Measurements from ENCODE around the gene KHDRBS2. TPM values are rescaled to one million over a fixed set of nuclear protein-coding genes. Genes with fewer than 3 reads are reported as not detected.

The KHDRBS2 gene
- total RNA-seq, 1 experiment from 2014 or later = 2.7 TPM

DNA sequence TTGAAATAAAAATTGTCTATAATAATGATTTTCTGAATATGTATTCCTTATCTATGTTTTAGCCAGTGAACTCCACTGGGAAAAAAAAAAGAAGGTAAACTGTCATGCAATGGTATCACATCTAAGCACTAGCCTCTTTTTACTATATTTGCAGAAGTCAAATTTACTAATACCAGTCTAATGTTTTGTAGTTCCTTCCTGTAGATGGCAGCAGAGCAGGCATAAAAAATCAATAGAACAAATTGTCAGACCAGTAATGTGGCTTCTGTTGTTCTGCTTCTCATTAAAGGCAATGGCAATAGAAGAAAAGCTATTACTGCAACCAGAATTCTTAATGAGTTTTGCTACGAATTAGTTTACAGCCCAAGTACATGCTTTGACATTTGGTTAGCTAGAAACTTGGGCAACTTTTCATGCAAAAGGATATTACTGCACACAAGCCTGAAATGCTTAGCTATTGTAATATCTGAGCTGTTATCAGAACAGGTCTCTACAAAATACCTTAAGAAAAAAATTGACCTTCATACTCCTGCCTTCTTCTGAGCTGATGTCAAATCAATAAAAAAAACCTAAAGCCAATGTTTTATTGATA is 476.9 kb downstream of the KHDRBS2 start:
- no peak overlapping the region for H3K18ac ChIP-seq (ENCODE audit: insufficient read length, low read depth, low read length)
- peaks cover 0 to 7% of the 10 kb centered on the region in 2 experiments; a peak in 3 of 5 replicates for H3K9me3 Mint-ChIP-seq
- H2BK5ac ChIP-seq (ENCODE audit: insufficient read length, low read length) = no peak overlapping the region
- H3K4ac ChIP-seq (ENCODE audit: low read depth, low read length) = no peak overlapping the region
- H2BK15ac ChIP-seq (ENCODE audit: low read depth, low read length) = no peak overlapping the region
- H3K27ac ChIP-seq (ENCODE audit: insufficient read length, low read depth, low read length) = no peak overlapping the region
- H2BK120ac ChIP-seq (ENCODE audit: low read depth, low read length, poor library complexity, severe bottlenecking) = no peak overlapping the region
- no peak for DNase-seq
- TF ChIP-seq CTCF (conservative IDR thresholded peaks at IDR 0.05) = peak; percentile 76
- no peak overlapping the region for H3K23ac ChIP-seq (ENCODE audit: insufficient read length, low read depth, low read length)
- peaks cover 7 to 10% (median 7%) of the 10 kb centered on the region in 3 experiments; a peak in 5 of 7 replicates for H3K36me3 Mint-ChIP-seq (ENCODE audit: insufficient read depth in 1 of 3, low read depth in 3 of 3)
- H3K4me1 Mint-ChIP-seq = no peaks in the 10 kb centered on the region
- H3K9ac ChIP-seq (ENCODE audit: extremely low read depth, insufficient read length, low read length) = no peak overlapping the region
- H3T11ph ChIP-seq (ENCODE audit: low read length) = no peak overlapping the region
- WGBS (ENCODE audit: extremely low coverage, insufficient read length, low lambda C conversion rate) = no CpG with 5 or more reads among the region's 1 CpG
- H3K14ac ChIP-seq (ENCODE audit: insufficient read depth, low read length) = no peak overlapping the region
- no peaks in the 10 kb centered on the region for H3K27me3 ChIP-seq (ENCODE audit: insufficient read depth, low read length)
- no peaks in the 10 kb centered on the region for H3K79me2 ChIP-seq (ENCODE audit: insufficient read depth, low read length)
- H2AK5ac ChIP-seq (ENCODE audit: insufficient read length, low read length) = no peak overlapping the region
- H2BK12ac ChIP-seq (ENCODE audit: insufficient read length, low read depth, low read length) = no peak overlapping the region
- no peaks in the 10 kb centered on the region for H3K79me1 ChIP-seq (ENCODE audit: insufficient read depth, low read depth, low read length, poor library complexity, severe bottlenecking)
- H3K56ac ChIP-seq (ENCODE audit: insufficient read length, low read depth, low read length) = no peak overlapping the region
- no peaks in the 10 kb centered on the region for H4K20me1 ChIP-seq (ENCODE audit: control insufficient read depth, insufficient read depth, insufficient read length)
- peaks cover 2% of the 10 kb centered on the region; the same call in 1 of the 2 replicates for H3K27me3 Mint-ChIP-seq (ENCODE audit: low read depth)
- no peak overlapping the region for H2BK20ac ChIP-seq (ENCODE audit: low read depth, low read length, poor library complexity, severe bottlenecking)
- H4K5ac ChIP-seq (ENCODE audit: insufficient read length, low read depth, low read length) = no peak overlapping the region
- H3K4me1 ChIP-seq (ENCODE audit: insufficient read depth, low read length) = no peaks in the 10 kb centered on the region
- no peak overlapping the region for H4K8ac ChIP-seq (replicated peaks; ENCODE audit: insufficient read length, low read depth, low read length)
- no peak overlapping the region for H3K4me3 Mint-ChIP-seq
- no peak overlapping the region for H3K4me2 ChIP-seq (ENCODE audit: insufficient read depth, insufficient read length, low read length)
- no peak overlapping the region for H3K27ac Mint-ChIP-seq
- H3K9me3 ChIP-seq (ENCODE audit: control insufficient read depth, low read depth, low read length) = no peaks in the 10 kb centered on the region
- no peak overlapping the region for H4K91ac ChIP-seq (ENCODE audit: insufficient read length, low read depth, low read length)
- H2AFZ ChIP-seq (ENCODE audit: low read length) = no peak overlapping the region
- H3K23me2 ChIP-seq (ENCODE audit: insufficient read length, low read depth, low read length, poor library complexity, severe bottlenecking) = no peaks in the 10 kb centered on the region

All from H9 (cell line).